Inflammatory macrophage (primary cell): ENCODE results near the gene SUMO3.

Experiments used
- DNase-seq, 2 donors: peaks; one replicate each; pipeline ENCODE4 v3.0.0-alpha.2; 2020 to 2022

SUMO3 gene

DNA sequence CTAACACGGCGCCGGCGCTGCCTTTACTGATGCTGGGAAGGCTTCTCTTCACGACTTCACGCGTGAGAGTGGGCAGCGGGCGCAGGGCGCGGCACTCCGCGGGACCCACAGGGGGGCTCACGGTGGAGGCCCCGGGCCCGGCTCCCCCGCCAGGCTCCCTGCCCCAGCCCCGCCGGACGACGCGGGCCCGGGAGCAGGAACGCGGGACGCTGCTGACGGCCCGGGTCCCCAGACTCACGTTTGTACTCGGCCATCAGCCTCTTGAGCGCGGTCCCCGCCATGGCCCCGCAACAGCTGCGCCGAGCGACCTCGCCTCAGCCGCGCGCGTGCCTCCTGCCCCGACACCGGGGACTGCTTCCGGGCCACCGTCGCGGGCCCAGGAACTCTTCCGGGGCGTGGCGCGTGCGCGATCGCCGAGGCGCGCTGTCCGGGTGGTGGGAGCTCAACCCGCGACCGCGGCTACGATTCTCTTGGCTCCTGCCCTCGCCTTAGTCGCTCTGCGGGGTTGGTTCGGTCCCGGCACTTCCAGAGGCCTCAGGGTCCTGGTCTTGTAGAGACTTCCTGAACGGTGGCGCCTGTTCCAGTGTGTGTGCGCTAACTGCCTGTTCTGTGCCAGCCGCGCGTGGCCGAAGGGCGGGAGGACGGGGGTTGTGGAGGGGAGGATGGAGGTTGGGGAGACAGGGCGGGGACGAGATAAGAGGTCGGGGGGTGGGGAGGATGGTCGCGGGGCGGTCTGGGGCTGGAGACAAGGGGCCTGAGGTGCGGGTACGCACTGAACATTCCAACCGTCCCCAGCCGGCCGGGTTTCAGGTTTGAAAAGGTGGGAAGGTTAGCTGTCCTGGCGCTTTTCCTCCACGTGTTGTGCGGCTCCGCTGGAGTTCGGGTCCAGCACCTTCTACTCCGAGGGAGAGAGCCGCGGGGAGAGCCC, 16.1 kb downstream of the SUMO3 start, which contains the start of gene UBE2G2:
UBE2G2 (minus strand) TSS at position 353 of the 928 bp plus-strand sequence; CDS start at position 281, 72 bp downstream.
- DNase-seq = peak; percentile 81 to 84

- peak in 1 of 2 donors; percentile 5 for DNase-seq
Measured at GRCh38 chr21:44800971-44801467, 16.8 kb downstream of the SUMO3 start.

- DNase-seq = no peak
Measured at GRCh38 chr21:44800103-44800502, 17.8 kb downstream of the SUMO3 start.

DNA sequence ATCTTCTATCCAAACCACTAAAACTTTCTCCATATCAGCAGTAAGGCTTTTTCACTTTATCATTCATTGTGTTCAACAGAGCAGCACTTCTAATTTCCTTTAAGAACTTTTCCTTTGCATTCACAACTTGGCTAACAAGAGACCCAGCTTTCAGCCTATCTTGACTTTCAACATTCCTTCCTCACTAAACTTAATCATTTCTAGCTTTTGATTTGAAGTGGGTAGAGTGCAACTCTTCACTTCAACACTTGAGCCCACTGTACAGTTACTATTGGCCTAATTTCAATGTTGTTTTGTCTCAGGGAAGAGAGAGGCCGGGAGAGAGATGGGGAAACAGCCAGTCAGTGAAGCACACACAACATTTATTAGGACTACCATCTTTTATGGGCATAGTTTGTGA, 18.2 kb downstream of the SUMO3 start:
- DNase-seq = no peak

- no peak for DNase-seq
Measured at GRCh38 chr21:44797775-44798174, 20.1 kb downstream of the SUMO3 start.

DNA sequence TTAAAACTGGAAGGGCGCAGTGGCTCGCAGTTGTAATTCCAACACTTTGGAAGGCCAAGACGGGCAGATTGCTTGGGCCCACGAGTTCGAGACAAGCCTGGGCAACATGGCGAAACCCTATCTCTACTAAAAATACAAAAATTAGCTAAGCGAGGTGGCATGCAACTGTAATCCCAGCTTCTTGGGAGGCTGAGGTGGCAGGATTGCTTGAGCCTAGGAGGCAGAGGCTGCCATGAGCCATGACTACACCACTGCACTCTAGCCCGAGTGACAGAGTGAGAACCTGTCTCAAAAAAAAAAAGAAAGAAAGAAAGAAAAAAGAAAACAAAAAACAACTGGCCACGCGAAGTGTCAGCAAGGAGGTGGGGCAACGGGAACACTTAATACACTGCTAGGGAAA, 22.5 kb downstream of the SUMO3 start:
- no peak for DNase-seq

DNA sequence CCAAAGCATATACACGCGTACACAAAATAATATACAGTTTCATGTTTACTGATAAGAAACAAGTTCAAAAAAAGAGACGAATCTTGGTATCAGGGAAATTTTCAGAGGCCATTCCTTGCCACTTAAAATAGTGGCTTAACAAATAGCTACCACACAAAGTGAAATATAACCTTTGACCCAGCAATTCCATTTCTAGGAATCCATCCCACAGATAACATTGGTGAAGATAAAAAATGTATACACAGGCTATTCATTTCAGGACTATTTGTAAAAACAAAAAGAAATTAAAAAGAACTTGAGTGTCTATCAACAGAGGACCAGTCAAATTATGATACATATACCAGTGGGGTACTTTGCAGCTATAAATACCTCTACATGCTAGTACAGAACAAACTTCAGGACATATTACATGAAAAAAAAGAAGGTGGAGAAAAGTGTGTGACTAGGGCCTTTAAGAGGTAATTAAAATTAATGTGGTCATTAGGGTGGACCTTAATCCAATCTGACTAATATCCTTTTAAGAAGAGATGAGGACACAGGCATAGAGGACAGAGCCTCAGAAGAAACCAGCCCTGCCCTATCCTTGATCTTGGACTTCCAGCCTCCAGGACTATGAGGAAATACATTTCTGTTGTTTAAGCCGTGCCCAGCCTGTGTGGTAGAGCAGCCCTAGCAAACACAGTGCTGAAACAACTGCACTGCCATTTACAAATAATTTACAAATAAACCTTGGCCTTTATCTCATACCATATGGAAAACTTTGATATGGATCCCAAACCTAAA, 24.1 kb downstream of the SUMO3 start:
- DNase-seq = no peak

GRCh38 chr21:44792702-44793591, 24.9 kb downstream of the SUMO3 start:
- peak; percentile 49 to 52 for DNase-seq

DNA sequence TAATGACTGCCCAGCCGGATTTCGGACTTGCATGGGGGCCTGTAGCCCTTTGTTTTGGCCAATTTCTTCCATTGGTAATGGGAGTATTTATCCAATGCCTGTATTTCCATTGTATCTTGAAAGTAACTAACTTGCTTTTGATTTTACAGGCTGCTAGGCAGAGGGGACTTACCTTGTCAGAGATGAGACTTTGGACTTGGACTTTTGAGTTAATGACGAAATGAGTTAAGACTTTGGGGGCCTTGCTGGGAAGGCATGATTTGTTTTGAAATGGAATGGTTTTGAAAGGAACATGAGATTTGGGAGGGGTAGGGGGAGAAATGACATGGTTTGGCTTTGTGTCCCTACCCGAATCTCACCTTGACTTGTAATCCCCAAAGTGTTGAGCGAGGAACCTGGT, 25.9 kb downstream of the SUMO3 start:
- DNase-seq = no peak

GRCh38 chr21:44791246-44791645, 26.6 kb downstream of the SUMO3 start:
- no peak for DNase-seq

DNA sequence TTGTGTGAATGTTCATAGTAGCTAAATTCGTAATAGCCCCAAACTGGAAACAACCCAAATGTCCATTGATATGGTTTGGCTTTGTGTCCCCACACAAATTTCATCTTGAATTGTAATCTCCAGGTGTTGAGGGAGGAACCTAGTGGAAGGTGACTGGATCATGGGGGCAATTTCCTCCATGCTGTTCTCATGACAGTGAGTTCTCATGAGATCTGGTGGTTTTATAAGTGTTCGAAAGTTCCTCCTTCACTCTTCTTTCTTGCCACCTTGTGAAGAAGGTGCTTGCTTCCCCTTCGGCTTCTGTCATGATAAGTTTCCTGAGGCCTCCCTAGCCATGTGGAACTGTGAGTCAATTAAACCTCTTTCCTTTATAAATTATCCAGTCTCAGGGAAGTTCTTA, 27.5 kb downstream of the SUMO3 start:
- DNase-seq = no peak

GRCh38 chr21:44789880-44790279, 28.0 kb downstream of the SUMO3 start:
- no peak for DNase-seq

DNA sequence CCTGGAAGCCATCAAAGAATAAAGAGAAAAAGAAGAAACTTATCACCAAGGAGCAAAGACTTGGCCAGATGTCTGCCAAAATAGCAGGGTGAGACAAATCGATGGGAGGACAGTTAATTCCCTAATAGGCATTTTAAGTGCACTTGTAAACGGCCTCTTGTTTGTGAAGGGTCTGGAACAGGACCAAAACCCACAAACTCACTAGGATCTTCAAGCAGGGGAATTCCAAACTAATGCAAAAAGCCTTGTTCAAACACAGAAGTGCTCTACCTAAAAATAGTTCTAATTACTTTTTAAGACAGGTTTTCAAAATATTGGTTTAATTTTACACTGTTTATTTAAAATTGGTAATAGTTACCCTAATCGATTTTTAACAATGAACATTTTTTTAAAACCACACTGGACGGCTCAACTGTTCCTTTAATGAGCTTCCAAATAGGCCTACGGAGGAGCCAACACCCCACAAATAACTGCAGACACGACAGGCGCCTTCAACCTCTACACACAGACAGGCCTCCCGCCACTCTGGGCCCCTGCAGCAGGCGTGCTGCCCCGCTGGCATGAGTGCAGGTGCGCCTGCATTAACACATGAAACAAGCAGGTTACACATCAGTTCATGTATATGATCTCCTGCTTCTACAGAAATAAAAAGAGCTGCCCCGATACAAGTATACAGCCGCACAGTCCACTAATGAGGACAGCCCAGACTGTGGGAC, 32.1 kb downstream of the SUMO3 start:
- DNase-seq = no peak

- no peak for DNase-seq
Measured at GRCh38 chr21:44784810-44785209, 33.1 kb downstream of the SUMO3 start.

- DNase-seq = no peak
Measured at GRCh38 chr21:44783020-44783696, 34.7 kb downstream of the SUMO3 start.

DNA sequence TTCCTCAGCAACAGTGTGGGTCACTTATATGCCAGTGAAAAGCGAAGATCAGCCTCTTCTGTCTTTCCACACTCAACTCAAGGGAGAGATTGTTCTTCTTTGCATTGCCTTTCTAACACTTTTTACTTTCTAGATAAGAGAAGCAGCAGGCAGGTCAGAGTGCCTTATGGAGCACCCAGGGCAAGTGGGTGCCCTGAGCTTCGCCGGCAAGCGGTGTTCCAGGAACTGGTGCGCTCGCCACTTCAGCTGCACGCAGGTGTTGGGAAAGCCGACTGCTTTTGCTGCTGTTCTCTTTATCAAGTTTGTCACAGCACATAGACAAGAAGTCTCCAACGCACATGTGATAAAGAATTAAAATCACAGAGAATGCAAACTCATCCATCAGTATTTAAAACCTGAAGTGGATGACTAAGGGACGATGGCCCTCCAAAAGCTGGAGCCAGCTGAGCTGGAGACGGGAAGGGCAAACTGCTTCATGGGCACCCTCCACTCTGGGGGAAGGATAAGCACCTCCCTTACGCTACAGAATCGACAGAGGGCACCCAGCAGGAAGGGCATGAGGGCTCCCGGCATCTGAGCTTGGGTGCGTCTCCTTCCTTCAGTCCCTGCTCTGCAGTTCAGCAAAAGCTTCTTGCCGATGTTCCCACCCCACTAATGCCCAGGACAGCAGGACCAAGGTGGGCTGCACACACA, 36.9 kb downstream of the SUMO3 start:
- DNase-seq = no peak

- DNase-seq = no peak
Measured at GRCh38 chr21:44780137-44780502, 37.7 kb downstream of the SUMO3 start.

GRCh38 chr21:44779417-44780136, 38.3 kb downstream of the SUMO3 start:
- DNase-seq = no peak

DNA sequence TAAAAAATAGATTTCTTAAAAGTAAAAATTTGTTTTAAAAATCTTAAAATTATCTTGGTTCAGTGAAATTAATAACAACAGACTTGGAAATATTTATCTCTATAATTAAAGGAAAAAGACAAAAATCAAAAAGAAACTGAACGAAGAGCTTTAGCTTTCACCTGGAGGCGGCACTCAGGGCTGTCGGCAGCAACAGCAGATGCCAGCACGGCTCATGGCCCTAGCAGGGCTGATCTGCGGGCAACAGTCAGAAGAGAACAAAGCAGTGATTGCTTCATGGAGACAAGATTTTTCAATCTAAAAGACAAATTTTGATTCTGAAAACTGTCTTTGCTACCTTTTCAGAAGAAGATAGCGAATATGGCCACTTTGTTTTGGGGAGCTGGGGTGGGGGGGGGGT, 38.9 kb downstream of the SUMO3 start:
- no peak for DNase-seq

- no peak for DNase-seq
Measured at GRCh38 chr21:44778499-44778911, 39.4 kb downstream of the SUMO3 start.
